CD14-positive monocyte (primary cell): ENCODE measurements around the gene EFHB. TPM values are rescaled to one million over a fixed set of nuclear protein-coding genes. Genes with fewer than 3 reads are reported as not detected.

Experiments
- DNase-seq, 3 donors: peaks; one replicate each; pipeline ENCODE4 v3.0.0-alpha.2; 2011 to 2022
- H2AFZ ChIP-seq: 2 replicates; pipeline ENCODE4 v1.6.0; 2012; ENCODE audit warnings: mild to moderate bottlenecking, low read depth, low read length, inconsistent platforms; ENCODE audit not compliant: insufficient read depth, poor library complexity, severe bottlenecking
- H3K27ac ChIP-seq, 2 donors: 1 replicate in 1 of 2; 2 replicates in 1 of 2; pipeline ENCODE4 v1.5.1; 2012 to 2013; ENCODE audit warnings: low read length in 2 of 2, control low read depth in 1 of 2, inconsistent platforms in 1 of 2, low read depth in 1 of 2, mild to moderate bottlenecking in 1 of 2
- H3K27me3 ChIP-seq, 2 donors: one replicate each; pipeline versions ENCODE4 v1.6.0 to v1.6.1; 2011 to 2013; ENCODE audit warnings: low read length in 2 of 2; ENCODE audit not compliant: control insufficient read depth in 2 of 2, insufficient read depth in 2 of 2
- H3K36me3 ChIP-seq, 2 donors: replicated peaks in 1 of 2; 1 replicate in 1 of 2; 2 replicates in 1 of 2; pipeline versions ENCODE4 v1.5.1 to v1.6.1; 2012 to 2013; ENCODE audit warnings: low read length in 2 of 2, control low read depth in 1 of 2, inconsistent platforms in 1 of 2, mild to moderate bottlenecking in 1 of 2; ENCODE audit not compliant: insufficient read depth in 2 of 2, control insufficient read depth in 1 of 2
- H3K4me1 ChIP-seq, 2 donors: 1 replicate in 1 of 2; 2 replicates in 1 of 2; pipeline versions ENCODE4 v1.5.1 to v1.6.1; 2012 to 2013; ENCODE audit warnings: low read length in 2 of 2, control low read depth in 1 of 2, inconsistent platforms in 1 of 2, mild to moderate bottlenecking in 1 of 2, moderate library complexity in 1 of 2; ENCODE audit not compliant: insufficient read depth in 2 of 2, control insufficient read depth in 1 of 2
- H3K4me2 ChIP-seq: replicated peaks from 2 replicates; pipeline ENCODE3; 2012; ENCODE audit warnings: low read length, moderate library complexity, mild to moderate bottlenecking; ENCODE audit not compliant: poor library complexity, severe bottlenecking; ENCODE audit errors: extremely low read depth
- H3K4me3 ChIP-seq, 3 experiments: fragments of 200-600 bp in 1 of 3; sonication (generic) in 1 of 3; replicated peaks in 1 of 3; 1 replicate in 2 of 3; 2 replicates in 1 of 3; pipeline ENCODE4 v1.5.1; 2011 to 2013; ENCODE audit warnings: low read length in 3 of 3, mild to moderate bottlenecking in 3 of 3, control low read depth in 2 of 3, low read depth in 2 of 3, inconsistent platforms in 1 of 3, moderate library complexity in 1 of 3
- H3K79me2 ChIP-seq: 2 replicates; pipeline ENCODE4 v1.6.0; 2012; ENCODE audit warnings: mild to moderate bottlenecking, control low read depth, inconsistent platforms, low read length, moderate library complexity; ENCODE audit not compliant: insufficient read depth
- H3K9ac ChIP-seq: 2 replicates; pipeline ENCODE4 v1.6.0; 2017; ENCODE audit warnings: low read length, mild to moderate bottlenecking; ENCODE audit not compliant: insufficient read depth, poor library complexity, severe bottlenecking
- H3K9me3 ChIP-seq, 2 donors: replicated peaks in 1 of 2; 1 replicate in 1 of 2; 2 replicates in 1 of 2; pipeline versions ENCODE4 v1.5.1 to v1.6.1; 2012 to 2013; ENCODE audit warnings: low read length in 2 of 2, control low read depth in 1 of 2; ENCODE audit not compliant: control insufficient read depth in 1 of 2, insufficient read depth in 1 of 2
- H4K20me1 ChIP-seq: 2 replicates; pipeline ENCODE4 v1.6.0; 2012; ENCODE audit warnings: mild to moderate bottlenecking, low read length, control low read depth, moderate library complexity; ENCODE audit not compliant: insufficient read depth
- H3K27ac Mint-ChIP-seq, 7 donors: one replicate each; pipeline ENCODE4 v1.8.0; 2020; ENCODE audit warnings: mild to moderate bottlenecking in 7 of 7, mixed read lengths in 7 of 7, moderate library complexity in 6 of 7, inconsistent platforms in 2 of 7
- H3K27me3 Mint-ChIP-seq, 3 donors: one replicate each; pipeline ENCODE4 v1.8.0; 2021 to 2022; ENCODE audit warnings: low read depth in 3 of 3, mild to moderate bottlenecking in 3 of 3, mixed read lengths in 3 of 3, moderate library complexity in 3 of 3, inconsistent platforms in 1 of 3
- H3K36me3 Mint-ChIP-seq, 2 donors: one replicate each; pipeline ENCODE4 v1.8.0; 2020; ENCODE audit warnings: mixed read lengths in 2 of 2, inconsistent platforms in 1 of 2, mild to moderate bottlenecking in 1 of 2
- H3K4me1 Mint-ChIP-seq: one replicate; pipeline ENCODE4 v1.8.0; 2020; ENCODE audit warnings: mild to moderate bottlenecking, mixed read lengths
- H3K4me3 Mint-ChIP-seq, 2 donors: one replicate each; pipeline ENCODE4 v1.8.0; 2020; ENCODE audit warnings: mild to moderate bottlenecking in 2 of 2, mixed read lengths in 2 of 2, moderate library complexity in 1 of 2
- H3K9me3 Mint-ChIP-seq, 7 donors: one replicate each; pipeline ENCODE4 v1.8.0; 2020 to 2022; ENCODE audit warnings: mixed read lengths in 7 of 7, mild to moderate bottlenecking in 6 of 7, moderate library complexity in 6 of 7, inconsistent platforms in 2 of 7
- WGBS: methylation state at CpG from one replicate; pipeline ENCODE4 v1.1.5; 2013; ENCODE audit warnings: missing lambda C conversion rate; ENCODE audit not compliant: insufficient coverage; 5-methylcytosine and 5-hydroxymethylcytosine counted together
- intact Hi-C, 2 donors: fragments of 100-400 bp; cut with micrococcal nuclease; formaldehyde crosslinking; loops; one replicate each; pipeline versions ENCODE4 v1.15.0 to v1.15.1; 2023
- polyA plus RNA-seq, 3 donors: library from polyadenylated mRNA; depleted of rRNA in 1 of 3; unstranded in 2 of 3; stranded (reverse) in 1 of 3; fragments of 300-500 nt in 2 of 3; fragments of >200 nt in 1 of 3; fragmentation: Illumina TruSeq in 2 of 3; gene quantifications; 1 replicate in 2 of 3; 2 replicates in 1 of 3; pipeline ENCODE4 v1.2.3, GENCODE V29; 2012 to 2021
- TF ChIP-seq, protein P1 (sequence below): fragments of 200-600 bp; IDR thresholded peaks from one replicate; pipeline ENCODE4 v1.8.0; 2022; ENCODE audit warnings: antibody characterized with exemption, mild to moderate bottlenecking

The EFHB gene
- polyA plus RNA-seq, 3 donors = 0.16 to 0.80 (median 0.73) TPM

DNA sequence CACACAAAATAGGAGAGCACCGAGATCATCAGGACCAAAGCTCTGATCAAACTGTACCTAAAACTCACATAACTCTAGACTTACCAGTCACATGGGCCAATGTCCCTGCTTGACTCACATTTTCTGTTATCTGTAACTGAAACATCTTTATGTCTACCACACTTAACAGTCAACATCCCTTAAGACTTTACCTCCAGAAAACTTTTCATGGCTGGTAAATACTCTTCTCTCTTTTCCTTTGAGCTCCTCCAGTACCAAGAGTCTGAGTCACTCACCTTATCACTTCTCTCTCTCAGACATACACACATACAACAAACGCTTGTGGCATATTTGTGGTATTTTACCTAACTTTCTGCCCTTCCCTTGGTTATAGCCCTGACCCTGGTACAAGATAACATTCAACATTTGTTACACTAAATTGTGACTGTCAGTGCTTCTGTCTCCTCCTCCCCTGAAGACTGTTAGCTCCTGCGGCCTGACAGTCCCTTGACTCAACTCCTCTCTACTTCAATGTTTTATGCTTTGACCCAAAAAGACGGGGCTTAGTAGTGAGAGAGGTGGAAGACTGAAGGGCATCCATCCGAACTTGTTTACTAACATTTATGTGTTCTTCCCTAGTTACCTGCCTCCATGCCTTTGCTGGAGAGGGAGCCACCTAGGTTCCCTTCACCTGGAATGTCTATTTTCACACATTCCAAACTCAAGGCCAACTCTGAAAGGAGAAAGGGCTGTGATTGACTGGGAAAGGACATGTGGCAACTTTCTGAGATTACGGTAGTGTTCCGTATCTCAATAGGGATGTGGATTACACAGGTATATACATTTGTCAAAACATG lies 3.7 kb upstream of the EFHB start:
- H3K9me3 Mint-ChIP-seq = peaks cover 0 to 5% (median 0%) of the 10 kb centered on the region in 7 donors
- no peak overlapping the region for H3K4me3 ChIP-seq
- 40% methylated on average over 1 of the region's 7 CpGs for WGBS
- no peak overlapping the region for H3K4me3 Mint-ChIP-seq
- H3K4me1 Mint-ChIP-seq = peaks cover 10% of the 10 kb centered on the region
- no peaks in the 10 kb centered on the region for H3K9me3 ChIP-seq
- intact Hi-C loops = no loop called here
- H3K27ac Mint-ChIP-seq = peak overlapping the region in 1 of 7 donors; percentile 4
- H3K4me2 ChIP-seq = no peak overlapping the region
- peaks cover 2% of the 10 kb centered on the region in 2 donors for H3K4me1 ChIP-seq
- no peak overlapping the region for H3K27ac ChIP-seq
- DNase-seq = no peak
- H3K36me3 ChIP-seq = no peaks in the 10 kb centered on the region
- H4K20me1 ChIP-seq = no peaks in the 10 kb centered on the region
- no peak overlapping the region for H2AFZ ChIP-seq
- TF ChIP-seq, protein P1, sequence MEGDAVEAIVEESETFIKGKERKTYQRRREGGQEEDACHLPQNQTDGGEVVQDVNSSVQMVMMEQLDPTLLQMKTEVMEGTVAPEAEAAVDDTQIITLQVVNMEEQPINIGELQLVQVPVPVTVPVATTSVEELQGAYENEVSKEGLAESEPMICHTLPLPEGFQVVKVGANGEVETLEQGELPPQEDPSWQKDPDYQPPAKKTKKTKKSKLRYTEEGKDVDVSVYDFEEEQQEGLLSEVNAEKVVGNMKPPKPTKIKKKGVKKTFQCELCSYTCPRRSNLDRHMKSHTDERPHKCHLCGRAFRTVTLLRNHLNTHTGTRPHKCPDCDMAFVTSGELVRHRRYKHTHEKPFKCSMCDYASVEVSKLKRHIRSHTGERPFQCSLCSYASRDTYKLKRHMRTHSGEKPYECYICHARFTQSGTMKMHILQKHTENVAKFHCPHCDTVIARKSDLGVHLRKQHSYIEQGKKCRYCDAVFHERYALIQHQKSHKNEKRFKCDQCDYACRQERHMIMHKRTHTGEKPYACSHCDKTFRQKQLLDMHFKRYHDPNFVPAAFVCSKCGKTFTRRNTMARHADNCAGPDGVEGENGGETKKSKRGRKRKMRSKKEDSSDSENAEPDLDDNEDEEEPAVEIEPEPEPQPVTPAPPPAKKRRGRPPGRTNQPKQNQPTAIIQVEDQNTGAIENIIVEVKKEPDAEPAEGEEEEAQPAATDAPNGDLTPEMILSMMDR = no peak
- no peak overlapping the region for H3K9ac ChIP-seq
- H3K27me3 Mint-ChIP-seq = peaks cover 15 to 37% (median 16%) of the 10 kb centered on the region in 3 donors
- H3K79me2 ChIP-seq = no peaks in the 10 kb centered on the region
- peaks cover 9 to 14% of the 10 kb centered on the region in 2 donors for H3K27me3 ChIP-seq
- peaks cover 0 to 5% of the 10 kb centered on the region in 2 donors for H3K36me3 Mint-ChIP-seq

DNA sequence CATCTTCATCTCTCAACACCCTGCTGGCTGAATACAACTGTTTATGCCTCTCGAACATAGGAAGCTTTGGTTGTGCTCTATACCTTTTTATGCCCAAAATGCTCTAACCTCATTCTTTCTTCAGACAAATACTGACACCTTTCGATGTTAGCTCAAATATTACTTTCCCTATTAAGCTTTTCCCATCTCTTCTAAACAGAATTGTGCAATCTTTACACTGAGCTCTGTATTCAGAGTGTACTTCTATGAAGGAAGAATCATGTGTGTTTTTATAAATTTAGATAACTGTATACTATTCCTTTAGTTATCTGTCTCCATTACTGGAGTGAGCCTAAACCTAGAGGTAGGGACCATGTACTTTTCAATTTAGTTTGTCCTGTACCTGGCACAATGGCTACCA lies 1.6 kb downstream of the EFHB start:
- H4K20me1 ChIP-seq = no peaks in the 10 kb centered on the region
- peak overlapping the region in 1 of 2 donors; percentile 93 for H3K27ac ChIP-seq
- WGBS = 70% methylated on average over 1 of the region's 2 CpGs
- H3K4me2 ChIP-seq = peak overlapping the region; percentile 73
- no peak overlapping the region for H2AFZ ChIP-seq
- intact Hi-C loops = no loop called here
- no peaks in the 10 kb centered on the region for H3K9me3 ChIP-seq
- Mint-ChIP-seq H3K27me3 (peaks cover 13 to 40% (median 17%) of the 10 kb centered on the region in 3 donors), H3K4me3 (peak overlapping the region in 1 of 2 donors; percentile 85), H3K4me1 (peaks cover 32% of the 10 kb centered on the region), H3K9me3 (peaks cover 0 to 5% (median 0%) of the 10 kb centered on the region in 7 donors), H3K36me3 (peaks cover 0 to 5% of the 10 kb centered on the region in 2 donors), H3K27ac (peak overlapping the region; percentile 90 to 93 (median 93))
- no peak for DNase-seq
- no peaks in the 10 kb centered on the region for H3K79me2 ChIP-seq
- H3K4me1 ChIP-seq = peaks cover 25 to 27% of the 10 kb centered on the region in 2 donors
- H3K36me3 ChIP-seq = no peaks in the 10 kb centered on the region
- TF ChIP-seq, protein P1 = no peak
- H3K4me3 ChIP-seq = peak overlapping the region in 1 of 3 experiments; percentile 68
- peaks cover 9 to 17% of the 10 kb centered on the region in 2 donors for H3K27me3 ChIP-seq
- H3K9ac ChIP-seq = no peak overlapping the region
